GM19468 (cell line): ENCODE data around the gene DIS3L.
A peak's percentile ranks its signal among the peaks of the same experiment; 100 is the strongest.
"Not testable (repeated sequence)": the region's sequence is repeated elsewhere in the genome, so short reads cannot be mapped to it uniquely, and the experiment has no call there.

Experiments used
- ATAC-seq: cut with Tn5 transposase; IDR thresholded peaks from one replicate; pipeline ENCODE4 v1.9.1; 2021; ENCODE audit warnings: mild to moderate bottlenecking, moderate library complexity, moderate number of reproducible peaks; ENCODE audit not compliant: unreplicated experiment; ENCODE audit errors: extremely low read depth

DIS3L gene

DNA sequence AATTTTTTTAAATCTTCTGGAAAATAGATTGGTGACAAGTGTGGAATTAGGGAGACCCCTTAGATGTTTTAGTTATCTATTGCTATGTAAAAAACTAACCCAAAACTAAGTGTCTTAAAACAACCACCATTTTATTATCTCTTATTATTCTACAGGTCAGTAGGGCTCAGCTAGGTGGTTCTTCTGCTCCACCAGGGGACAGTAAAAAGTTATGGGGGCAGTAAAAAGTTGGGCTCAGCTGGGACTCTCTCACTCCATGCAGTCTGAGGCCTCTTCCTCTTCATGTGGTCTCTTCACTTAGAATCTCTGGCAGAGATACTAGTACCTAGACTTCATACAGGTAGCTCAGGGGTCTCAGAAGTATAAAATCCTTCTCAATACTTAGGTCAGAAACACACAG, 18.0 kb upstream of the DIS3L start:
- ATAC-seq = no peak

DNA sequence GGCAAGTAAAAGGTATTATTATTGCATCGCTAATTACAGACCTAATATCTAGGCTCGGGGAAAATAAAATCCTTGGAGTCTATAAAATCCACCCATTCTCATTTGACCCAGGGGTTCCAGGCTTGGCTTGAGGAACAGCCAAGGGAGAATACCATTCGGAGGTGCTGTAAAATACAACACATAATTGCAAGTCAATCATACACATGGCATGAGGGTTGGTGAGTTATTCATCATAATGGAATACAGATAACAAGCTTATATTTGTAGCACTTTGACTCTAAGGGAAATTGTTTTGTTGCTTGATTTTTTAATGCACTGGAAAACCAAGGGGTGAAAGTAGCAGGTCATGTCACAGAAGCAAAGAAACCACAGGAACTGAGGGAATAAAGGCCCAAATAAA, 16.8 kb upstream of the DIS3L start:
- no peak for ATAC-seq

DNA sequence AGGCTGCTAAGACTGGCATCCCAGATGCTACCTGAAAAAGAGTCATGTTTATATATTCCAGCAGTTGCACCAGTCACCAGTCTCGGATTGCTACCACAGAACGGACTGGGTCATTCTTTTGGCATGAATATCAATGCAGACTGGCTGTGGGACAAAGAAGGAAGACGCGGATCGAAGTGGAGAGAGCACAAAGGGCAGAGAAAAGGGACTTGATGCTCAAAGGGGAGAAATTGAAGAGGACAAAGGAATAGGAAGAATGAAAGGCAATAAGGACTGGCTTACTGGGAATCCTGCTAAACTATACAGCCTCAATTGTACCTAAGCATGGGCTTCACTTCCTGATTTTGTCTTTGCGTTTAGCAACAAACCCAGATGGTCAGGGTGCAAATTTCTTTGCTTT, 15.3 kb upstream of the DIS3L start:
- ATAC-seq = no peak

DNA sequence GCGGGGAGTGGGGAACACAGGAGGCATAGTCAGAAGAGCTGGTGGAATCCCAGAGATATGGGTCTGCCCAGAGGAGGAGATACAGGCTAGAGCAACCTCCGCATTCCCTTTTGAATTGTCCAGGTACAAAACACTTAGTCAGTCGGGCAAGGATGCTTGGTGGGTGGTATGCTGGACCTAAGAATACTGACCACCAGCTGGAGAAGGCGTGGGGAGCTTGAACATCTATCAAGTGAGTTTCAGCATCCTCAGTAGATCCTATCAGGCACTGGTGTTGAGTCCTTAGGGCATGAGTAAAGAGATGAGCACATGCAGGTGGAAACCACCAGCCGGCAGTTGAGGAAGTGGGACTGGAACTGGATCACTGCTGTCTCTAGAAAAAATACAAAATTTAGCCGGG, 14.7 kb upstream of the DIS3L start:
- ATAC-seq = no peak

DNA sequence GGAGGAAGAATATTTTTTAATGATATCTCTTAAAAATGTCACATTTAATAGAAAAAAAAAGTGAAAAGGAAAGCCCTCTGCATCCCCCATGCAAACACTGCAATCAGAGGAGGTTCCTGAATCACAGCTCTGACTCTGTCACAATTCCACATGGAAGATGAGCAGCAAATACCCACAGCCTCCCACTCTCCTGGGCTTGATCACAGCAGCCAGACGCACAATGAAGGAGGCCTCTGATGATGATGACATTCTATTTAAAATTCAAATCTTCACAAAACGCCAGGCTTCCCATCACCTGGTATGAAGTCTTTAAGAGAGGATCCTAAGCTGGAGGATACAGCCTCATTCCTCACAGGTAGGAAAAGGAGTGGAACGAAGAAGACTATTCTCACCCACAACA, 9.1 kb upstream of the DIS3L start:
- ATAC-seq = no peak

DNA sequence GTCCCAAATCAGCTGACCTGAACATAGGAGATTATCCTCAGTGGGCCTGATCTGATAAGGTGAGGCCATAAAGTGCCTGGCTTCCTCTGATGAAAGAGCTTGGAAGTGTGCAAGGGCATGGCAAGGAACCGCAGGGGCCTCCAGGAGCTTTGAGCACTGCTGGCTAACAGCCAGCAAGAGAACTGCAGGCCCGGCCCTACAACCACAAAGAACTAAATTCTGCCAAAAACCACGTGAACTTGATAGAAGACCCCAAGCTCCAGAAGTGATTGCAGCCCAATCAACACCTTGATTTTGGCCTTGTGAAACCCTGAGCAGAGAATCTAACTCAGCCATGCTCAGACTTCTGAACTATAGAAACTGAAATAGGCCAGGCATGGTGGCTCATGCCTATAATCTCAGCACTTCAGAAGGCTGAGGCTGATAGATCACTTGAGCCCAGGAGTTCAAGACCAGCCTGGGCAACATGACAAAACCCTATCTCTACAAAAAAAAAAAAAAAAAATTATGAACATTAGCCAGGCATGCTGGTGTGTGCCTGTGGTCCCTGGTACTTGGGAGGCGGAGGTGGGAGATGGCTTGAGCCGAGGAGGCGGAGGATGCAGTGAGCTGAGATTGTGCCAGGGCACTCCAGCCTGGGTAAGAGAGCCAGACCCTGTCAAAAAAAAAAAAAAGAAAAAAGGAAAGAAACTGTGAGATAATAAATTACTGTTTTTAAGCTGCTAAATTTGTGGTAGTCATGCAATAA, 7.7 kb upstream of the DIS3L start:
- no peak for ATAC-seq

DNA sequence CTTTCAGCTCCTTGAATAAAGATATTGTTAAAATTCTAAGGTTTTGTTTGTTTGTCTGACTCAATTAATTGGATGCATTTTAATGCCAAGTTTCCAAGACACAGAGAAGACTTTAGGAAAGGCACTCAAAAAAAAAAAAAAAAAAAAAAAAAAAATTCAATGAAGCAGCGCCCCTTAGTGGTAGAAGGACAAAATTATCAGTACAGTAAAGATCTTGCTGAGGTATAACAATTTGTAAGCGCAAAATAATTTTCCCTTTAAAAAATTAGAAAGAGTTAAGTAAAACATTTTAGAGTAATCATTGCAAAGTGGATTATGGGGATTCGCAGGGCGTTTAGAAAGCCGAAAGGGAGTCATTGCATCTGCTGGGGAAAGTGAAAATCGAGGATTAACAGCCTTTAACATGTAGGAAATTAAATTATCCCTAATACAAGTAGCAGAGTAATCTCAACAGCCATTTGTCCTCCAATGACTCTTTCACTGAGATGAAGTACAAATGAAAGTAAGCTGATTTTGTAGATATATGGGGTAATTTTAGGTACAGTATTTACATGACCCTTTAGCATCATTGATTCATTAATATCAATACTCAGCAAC, 5.8 kb upstream of the DIS3L start:
- no peak for ATAC-seq

DNA sequence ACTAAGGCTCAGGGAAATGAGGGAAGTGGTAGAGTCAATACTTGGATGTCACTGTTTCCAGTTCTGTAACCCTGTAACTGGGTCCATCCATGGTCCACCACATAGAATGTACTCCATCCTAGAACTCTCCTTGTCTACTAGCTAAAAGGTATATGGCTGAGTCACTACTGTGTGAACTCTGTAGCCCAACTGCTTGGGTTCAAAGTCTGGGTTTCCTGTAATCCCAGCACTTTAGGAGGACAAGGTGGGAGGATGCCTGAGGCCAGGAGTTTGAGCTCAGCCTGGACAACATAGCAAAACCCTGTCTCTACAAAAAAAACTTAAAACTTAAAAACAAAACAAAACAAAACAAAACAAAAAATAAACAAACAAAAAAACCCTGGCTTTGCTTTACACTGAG, 5.3 kb upstream of the DIS3L start:
- no peak for ATAC-seq

DNA sequence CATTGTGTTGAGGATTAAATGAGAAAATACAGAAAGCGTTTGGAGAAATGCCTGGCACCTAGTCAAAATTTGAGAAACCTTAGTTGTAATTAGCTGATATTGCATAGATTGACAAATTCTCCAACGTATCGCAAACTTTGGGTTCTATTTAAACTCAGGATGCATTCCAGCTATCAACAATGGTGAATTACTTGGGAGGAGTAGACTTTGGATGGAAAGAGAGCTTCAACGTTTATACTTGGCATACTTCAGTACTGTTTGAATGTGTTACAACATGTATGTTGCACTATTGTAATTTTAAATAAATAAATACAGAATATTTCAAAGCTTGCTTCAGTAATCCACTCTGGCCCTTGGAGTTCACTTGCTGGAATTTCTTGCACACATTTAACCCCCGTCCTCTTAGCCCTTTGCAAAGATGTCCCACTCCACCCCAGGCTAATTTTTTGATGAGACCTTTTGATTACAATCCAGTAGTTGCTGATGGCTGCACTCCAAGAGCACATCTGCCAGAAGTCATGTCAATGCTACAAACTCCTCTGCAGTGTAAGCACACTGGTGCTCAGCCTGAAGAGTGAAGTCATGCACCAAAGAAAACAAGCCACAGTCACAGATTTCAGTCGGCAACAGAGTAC, 4.7 kb upstream of the DIS3L start:
- no peak for ATAC-seq

DNA sequence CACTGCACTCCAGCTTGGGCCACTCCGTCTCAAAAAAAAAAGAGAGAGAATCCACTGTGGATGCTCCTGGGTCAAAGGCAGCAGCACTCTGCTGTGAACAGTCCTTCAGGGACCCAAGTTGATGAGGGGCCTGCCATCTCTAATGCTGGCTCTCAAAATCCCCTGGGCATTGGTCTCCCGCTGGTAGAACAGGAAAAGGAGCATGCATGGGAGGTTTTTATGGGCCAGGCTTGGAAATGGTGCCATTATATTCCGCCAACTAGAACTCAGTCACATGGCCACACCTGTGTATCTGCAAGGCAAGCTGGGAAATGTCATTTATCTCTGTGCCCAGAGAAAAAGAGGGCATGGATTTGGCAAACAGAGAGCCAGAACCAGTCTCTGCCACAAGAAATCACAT, 3.4 kb upstream of the DIS3L start:
- ATAC-seq = no peak

DNA sequence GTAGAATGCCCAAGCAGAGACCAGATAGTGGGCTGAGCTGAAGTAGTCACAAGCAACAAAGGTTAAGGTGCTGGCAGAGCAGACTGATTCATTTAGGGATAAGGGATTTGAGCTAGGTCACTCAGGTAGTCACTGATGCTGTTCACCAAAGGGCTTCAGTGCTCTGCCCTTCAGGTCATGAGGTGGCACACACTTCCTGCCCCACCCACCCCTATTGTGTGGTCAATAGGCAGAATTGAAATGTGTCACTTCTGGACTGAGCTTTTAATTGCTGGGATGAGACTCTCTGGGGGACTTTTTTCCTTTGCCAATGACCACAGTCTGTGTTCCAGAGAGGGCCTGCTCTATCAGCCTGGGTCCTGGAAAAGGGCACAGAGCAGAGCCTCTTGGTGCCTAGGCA, 2.9 kb upstream of the DIS3L start:
- no peak for ATAC-seq

DNA sequence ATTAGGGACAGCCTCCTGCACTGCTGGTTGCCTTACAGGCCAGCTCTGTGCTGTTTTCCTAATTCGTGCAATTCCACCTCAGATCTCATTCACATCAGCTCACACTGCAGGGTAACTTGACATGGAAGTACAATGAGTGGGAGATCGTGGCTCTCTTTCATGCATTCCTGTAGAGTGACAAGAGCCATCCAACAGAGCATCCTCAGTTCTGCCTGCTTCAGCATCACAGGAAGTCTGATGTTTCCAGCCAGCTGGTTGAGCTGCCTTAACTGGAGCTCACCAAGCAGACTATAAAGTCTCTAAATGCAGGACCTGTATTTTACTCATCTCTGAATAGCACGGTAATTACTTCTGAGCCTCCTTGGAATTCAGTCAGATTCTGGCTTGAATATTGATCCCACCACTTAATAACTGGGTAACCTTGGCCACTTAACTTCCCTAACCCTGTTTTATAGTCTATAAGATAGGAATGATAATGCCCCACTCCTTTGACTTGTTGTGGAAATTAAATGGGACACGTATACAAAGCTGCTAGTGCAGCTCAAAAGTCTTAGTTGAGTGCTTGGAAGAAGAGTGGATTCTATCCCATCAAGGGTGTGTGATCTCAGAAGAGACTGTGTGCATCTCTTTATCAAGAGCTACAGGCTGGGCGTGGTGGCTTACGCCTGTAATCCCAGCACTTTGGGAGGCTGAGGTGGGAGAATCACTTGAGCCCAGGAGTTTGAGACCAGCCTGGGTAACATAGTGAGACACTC, 1.4 kb upstream of the DIS3L start:
- no peak for ATAC-seq

DNA sequence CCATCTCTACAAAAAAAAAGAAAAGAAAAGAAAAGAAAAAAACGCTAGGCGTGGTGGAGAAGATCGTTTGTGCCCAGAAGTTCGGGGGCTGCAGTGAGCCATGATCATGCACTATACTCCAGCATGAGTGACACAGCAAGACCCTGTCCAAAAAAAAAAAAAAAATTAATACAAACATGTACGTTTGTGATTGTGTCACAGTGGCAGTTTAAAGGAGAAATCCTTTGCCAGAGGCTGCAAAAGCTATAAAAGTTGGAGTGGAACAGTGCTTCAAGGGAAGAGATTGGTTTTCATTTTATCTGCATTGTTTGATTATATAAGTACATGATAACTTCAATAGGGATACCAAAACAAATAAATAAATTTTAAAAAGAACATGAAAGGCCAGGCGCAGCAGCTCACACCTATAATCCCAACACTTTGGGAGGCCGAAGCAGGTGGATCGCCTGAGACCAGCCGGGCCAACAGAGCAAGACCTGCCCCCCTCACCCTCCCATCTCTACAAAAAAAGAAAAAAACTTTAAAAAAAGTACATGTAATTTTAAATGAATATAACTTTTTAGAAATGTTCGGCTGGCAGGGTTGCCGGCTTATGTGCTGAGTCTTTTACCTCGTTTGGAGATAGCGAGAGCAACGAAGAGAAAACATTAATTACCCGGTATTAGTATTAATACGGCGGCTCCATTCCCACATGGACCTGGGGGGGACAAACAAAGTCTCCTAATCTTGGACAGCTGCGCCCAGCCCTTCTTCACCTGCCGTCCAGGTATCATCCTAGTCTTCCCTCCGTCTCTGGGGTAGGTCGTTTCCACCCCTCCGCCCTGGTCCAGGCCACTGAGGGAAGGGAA, 573 bp upstream of the DIS3L start:
- ATAC-seq = no peak

DNA sequence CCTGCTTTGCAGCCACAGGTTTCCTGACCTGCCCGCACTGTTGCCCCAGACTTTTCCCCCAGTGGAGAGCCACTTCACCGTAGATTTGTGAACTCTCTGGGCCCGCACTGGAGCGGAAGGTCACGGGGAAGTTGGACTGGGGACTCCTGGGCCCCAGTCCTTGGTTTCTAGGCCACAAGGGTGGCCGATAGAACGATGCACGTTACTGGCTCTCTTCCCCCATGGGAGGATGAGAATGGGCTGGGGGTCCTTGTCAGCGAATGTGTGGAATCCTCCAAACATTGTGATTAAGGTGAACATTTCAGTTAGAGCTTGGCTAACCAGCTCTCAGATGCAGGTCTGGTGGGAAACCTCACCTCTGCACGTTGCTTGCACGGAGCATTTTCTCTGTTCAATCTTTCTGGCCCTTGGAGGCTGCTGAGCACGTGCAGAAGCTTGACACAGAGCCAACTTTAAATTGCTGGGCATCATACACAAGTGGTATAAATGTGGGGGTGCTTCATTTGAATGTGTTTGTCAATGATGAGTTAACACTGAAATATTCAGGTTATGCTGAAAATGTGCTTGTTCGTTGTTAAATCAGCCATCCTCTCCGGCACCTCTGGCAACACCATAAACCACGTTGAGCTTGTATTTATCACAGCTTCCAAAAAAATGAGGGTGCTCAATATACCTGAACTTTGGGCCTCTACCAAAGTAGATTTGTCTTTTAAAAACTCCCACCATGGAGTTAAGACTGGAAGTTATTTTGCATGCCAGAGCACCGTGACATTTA, 976 bp downstream of the DIS3L start:
- ATAC-seq = peak; percentile 4

DNA sequence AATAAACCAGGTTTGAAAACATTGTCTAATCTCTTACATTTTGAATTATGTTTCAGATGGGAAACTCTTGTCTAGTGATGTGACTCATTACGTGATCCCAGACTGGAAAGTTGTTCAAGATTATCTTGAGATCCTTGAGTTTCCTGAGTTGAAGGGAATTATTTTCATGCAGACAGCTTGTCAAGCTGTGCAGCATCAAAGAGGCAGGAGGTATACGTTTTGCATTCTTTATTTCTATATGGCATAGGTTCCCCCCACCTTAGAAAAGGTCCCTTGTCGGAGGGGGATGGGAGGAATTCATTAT, 1.5 kb downstream of the DIS3L start:
- ATAC-seq = no peak

DNA sequence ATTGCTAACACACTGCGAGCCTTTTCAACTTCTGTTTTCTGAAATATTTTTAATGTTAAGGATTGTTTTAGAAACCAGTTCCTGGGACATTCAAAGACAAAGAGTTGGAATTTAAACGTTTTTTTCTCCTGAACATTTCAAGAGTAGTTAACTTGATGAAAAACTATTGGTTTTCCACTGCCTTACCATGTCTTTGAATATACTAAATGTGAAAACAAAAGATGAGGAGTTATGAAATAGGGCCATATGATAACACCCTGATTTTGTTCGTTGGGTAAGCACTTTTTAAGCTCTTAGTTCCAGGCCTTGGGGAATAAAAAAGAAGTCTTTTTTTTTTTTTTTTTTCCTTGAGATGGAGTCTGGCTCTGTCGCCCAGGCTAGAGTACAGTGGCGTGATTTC, 2.8 kb downstream of the DIS3L start:
- no peak for ATAC-seq

DNA sequence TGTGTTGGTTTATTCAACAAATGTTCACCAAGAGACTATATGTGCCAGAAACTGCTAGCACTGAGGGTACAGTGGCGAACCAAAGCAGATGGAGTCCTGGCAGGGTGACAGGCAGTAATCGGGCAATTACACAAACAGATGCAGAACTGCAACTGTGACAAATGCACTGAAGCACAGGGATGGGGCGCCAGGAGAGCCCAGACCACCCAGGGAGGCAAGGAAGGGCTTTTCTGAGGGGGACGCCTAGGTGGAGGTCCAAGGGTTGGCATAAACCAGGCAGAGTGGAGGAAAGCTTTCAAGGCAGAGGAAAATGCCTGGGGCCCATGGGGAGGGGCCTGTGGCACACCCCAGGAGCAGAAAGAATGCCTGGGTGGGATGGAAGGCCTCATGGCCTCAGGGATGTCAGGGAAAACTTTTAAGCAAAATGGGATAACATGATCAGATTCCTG, 5.5 kb downstream of the DIS3L start:
- no peak for ATAC-seq

DNA sequence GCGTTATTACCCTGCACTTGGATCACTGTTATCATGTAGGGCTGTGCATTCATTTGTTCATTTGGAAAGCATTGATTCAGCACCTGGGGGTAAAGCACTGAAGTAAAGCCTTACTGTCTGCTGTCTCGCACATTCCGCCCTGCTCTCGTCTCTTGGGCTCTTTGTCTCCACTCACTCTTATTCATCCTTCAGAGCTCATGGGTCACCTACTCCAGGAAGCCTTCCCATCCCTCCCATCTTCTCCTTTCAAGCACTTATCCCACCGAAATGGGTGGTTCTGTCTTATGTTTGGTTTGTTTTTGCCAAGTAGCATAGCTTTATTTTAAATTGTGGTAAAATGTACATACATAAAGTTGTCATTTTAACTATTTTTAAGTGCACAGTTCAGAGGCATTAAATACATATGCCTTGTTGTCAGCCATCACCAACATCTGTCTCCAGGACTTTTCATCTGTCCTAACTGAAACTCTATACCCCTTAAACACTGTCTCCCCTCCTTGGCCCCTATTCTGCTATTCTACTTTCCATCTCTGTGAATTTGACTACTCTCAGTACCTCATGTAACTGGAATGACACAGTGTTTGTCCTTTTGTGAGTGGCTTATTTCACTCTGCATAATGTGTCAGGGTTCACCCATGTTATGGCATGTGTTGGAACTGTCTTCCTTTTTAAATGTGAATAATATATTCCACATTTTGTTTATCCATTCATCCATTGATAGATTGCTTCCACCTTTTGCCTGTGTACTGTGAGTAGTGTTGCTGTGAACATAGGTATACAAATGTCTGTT, 9.3 kb downstream of the DIS3L start:
- no peak for ATAC-seq

DNA sequence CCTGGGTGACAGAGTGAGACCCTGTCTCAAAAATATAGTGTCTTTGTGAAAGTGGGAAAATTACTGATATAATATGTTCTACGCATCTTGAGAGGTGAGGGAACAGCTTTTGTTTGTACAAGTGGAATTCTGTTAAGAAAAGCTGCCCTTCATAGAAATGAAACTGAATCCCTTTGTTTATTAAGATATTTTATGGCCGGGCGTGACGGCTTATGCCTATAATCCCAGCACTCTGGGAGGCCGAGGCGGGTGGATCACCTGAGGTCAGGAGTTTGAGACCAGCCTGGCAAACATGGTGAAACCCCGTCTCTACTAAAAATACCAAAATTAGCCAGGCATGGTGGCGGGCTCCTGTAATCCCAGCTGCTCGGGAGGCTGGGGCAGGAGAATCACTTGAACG, 11.1 kb downstream of the DIS3L start:
- ATAC-seq = not testable (repeated sequence)
